NCI-H1105 (cell line): ENCODE results near the gene FAIM.
"Not testable (repeated sequence)": the region's sequence is repeated elsewhere in the genome, so short reads cannot be mapped to it uniquely, and the experiment has no call there.

Source experiments
- DNase-seq: peaks from one replicate; lab custom pipeline; 2025; lab: John Stamatoyannopoulos, UW

FAIM gene

GRCh38 chr3:138601661-138602060 is 6.9 kb upstream of the FAIM start:
- not testable (repeated sequence) for DNase-seq

DNA sequence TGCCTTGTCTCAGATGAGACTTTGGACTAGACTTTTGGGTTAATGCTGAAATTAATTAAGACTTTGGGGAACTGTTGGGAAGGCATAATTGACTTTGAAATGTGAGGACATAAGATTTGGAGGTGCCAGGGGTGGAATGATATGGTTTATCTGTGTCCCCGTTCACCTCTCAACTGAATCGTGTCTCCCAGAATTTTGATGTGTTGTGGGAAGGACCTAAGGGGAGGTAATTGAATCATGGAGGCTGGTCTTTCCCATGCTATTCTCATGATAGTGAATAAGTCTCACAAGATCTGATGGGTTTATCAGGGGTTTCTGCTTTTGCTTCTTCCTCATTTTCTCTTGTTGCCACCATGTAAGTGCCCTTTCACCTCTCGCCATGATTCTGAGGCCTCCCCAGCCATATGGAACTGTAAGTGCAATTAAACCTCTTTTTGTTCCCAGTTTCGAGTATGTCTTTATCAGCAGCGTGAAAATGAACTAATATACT is 4.4 kb upstream of the FAIM start:
- not testable (repeated sequence) for DNase-seq

GRCh38 chr3:138609898-138610266 is 1.3 kb downstream of the FAIM start:
- no peak for DNase-seq

DNA sequence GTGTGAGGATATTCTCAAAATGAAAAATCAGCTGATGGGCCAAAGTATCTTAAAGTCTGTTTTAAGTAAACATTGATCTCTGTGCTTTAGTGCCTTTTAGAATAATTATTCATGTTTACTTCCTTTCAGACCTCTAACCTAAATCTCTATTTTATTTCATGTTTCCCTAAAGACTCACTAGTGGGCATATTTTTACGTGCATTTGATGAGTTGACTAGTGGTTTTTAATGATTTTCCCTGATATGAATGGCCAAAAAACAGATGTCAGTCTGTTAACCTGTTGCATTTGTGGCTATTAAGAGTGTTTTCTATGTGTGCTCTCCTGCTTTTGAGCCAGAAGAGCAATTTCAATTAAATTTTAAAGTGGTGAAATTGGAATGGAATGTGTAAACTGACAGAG is 6.9 kb downstream of the FAIM start:
- DNase-seq = no peak

DNA sequence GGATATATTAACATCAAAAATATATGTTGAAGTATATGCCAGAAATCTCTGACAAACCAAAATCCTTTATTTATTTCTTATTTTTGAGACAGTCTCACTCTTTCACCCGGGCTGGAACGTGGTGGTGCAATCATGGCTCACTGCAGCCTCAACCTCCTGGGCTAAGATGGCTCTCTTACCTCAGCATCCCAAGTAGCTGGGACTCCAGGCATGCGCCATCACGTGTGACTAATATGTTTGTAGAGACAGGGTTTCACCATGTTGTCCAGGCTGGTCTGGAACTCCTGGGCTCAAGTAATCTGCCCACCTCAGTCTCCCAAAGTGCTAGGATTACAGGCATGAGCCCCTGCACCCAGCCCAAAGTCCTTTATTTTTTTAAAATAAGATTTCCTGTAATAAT is 11.9 kb downstream of the FAIM start:
- DNase-seq = no peak

GRCh38 chr3:138624518-138624917 is 15.9 kb downstream of the FAIM start:
- no peak for DNase-seq

- no peak for DNase-seq
Observed at GRCh38 chr3:138625707-138626365, 17.3 kb downstream of the FAIM start.

GRCh38 chr3:138629526-138629925 is 21.0 kb downstream of the FAIM start:
- DNase-seq = no peak

DNA sequence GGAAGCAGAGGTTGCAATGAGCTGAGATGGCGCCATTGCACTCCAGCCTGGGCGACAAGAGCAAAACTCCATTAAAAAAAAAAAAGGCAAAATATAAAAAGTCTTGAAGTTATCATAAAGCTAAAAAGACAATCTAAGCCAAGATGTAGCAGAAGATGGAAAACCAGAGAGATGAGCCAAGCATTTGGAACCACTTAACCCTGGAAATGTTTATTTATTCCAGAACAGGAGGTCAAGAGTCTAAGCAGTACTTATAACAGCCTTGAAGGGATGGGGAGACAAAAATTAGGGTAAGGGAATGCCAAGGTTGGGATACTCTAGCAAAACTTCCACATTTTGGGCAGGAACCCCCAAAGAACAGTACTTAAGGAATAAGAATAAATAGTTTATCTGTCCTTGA is 30.1 kb downstream of the FAIM start:
- no peak for DNase-seq

DNA sequence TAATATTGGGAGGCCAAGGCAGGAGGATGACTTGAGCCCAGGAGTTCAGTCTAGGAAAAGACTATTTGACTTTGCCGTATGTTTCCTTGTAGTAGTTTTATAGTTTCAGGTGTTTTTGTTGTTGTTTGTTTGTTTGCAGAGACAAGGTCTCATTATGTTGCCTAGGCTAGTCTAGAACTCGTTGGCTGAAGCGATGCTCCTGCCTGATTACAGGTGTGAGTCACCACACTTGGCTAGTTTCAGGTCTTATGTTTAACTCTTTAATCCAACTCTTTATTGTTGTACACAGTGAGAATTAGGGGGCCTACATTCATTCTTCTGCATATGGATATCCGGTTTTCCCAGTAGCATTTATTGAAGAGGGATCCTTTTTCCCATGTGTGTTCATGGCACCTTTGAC is 32.0 kb downstream of the FAIM start:
- no peak for DNase-seq

DNA sequence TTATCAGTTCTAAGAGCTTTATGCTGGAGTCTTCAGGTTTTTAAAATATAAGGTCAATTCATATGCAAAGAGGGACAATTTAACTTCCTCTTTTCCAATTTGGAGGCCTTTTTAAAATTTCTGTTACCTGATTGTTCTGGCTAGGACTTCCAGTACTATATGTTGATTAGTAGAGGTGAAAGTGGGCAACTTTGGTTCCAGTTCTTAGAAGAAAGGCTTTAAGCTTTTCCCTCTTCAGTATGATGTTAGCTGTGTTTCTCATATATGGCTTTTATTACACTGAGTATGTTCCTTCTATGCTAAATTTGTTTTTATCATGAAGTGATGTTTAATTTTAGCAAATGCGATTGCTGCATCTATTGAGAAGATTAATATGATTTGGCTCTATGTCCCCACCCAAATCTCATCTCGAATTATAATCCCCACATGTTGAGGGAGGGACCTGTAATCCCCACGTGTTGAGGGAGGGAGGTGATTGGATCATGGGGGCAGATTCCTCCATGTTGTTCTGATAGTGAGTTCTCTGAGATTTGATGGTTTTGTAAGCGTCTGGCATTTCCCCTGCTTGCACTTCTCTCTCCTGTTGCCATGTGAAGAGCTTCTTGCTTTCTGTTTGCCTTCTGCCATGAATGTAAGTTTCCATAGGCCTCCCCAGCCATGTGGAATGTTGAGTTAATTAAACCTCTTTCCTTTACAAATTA is 33.8 kb downstream of the FAIM start:
- DNase-seq = no peak

DNA sequence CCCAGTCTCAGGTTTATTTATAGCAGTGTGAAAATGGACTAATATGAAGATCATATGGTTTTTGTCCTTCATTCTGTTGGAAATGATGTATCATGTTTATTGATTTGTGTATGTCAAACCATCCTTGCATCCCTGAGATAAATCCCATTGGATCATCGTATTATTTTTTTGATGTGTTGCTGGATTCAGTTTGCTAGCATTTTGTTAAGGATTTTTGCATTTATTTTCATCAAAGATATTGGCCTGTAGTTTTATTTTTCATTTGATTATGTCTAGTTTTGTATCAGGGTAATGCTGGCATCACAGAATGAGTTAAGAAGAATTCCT is 34.3 kb downstream of the FAIM start:
- no peak for DNase-seq

GRCh38 chr3:138646008-138646407 is 37.4 kb downstream of the FAIM start:
- DNase-seq = no peak

DNA sequence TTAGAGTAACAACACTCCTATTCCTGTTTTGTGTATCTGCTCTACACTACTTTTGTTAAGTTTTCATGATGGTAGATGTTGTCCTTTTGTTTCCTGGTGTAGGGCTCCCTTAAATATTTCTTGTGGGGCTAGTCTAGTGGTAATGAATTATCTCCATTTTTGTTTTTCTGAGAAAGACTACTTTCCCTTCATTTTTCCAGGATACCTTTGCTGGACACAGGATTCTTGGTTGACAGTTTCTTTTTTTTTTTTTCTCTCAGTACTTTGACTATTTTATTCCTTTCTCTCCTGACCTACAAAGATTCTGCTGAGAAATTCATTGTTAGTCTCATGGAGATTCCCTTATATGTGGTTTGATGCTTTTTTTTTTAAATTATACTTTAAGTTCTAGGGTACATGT is 37.9 kb downstream of the FAIM start:
- DNase-seq = no peak

GRCh38 chr3:138649134-138649533 is 40.6 kb downstream of the FAIM start:
- DNase-seq = no peak

DNA sequence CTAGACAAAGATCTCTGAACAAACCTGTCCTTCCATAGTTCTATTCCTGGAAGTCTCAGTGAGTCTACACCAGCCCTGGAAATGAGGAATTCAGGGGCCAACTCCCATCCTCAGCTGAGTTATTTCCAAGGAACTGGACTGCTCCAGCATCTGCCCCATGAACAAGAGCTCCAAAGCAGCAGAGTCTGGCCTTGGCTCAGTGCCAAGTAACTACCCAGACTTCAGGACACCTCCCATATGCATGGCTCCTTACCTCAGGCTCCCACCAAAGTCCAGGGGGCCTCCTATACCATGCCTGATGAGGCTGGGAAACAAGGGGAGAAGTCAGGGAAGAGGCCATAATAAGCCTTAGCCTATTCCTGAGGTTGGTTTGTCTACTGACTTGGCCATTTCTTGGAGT is 45.0 kb downstream of the FAIM start:
- no peak for DNase-seq

- no peak for DNase-seq
Observed at GRCh38 chr3:138657508-138657907, 48.9 kb downstream of the FAIM start.

- no peak for DNase-seq
Observed at GRCh38 chr3:138668107-138668506, 59.5 kb downstream of the FAIM start.

- DNase-seq = peak; percentile 55
Observed at GRCh38 chr3:138670407-138670806, 61.8 kb downstream of the FAIM start.

DNA sequence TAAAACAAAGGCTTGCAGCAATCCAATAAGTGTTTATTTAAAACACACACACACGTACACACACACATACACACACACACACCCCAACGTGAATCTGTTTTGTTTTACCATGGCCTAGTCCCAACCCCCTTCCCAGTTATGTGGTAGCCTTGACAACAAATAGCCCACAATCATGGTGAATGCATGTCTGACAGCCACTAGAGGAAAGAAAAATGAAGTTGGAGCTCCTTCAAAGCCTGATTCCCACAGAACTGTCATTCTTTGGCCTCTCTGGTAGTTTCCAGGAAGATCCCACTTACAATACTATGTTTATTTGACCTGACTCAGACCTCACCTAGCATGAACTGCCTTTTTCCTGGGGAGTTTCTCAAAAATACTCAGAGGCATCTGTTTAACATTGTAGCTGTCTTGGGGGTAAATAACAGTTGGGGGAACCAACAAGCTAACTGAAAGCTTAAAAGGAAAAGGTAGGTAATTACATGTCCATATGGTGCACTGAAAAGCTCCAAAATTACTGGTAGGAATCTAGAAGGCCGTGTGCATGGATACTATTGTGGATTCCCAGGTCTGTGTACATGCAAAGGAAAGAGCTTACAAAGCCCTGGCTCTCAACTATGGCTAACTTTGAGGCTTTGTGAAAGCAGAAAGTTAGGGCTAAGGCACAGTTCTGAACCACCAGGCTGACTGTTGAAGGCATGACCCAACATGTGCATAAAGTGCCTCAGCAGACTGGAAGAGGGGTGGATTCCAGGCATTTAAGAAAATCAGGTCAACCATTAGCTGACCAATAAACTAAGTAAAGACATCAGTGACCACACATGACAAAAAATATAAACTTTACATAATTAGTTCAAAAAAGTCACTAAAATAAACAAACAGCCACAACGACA is 65.3 kb downstream of the FAIM start:
- no peak for DNase-seq

GRCh38 chr3:138675393-138675792 is 66.8 kb downstream of the FAIM start:
- no peak for DNase-seq

GRCh38 chr3:138678086-138678485 is 69.5 kb downstream of the FAIM start:
- DNase-seq = no peak

- DNase-seq = no peak
Observed at GRCh38 chr3:138678874-138679392, 70.4 kb downstream of the FAIM start.
